Loucy (cell line): ENCODE results near the gene HS3ST3A1.

Experiments used
- CTCF ChIP-seq: fragments of 200-600 bp; sonication (generic); conservative IDR thresholded peaks from 2 replicates; pipeline ENCODE4 v1.5.1; 2014; ENCODE audit warnings: mild to moderate bottlenecking, antibody characterized with exemption, low read length
- EZH2phosphoT487 ChIP-seq: fragments of 200-600 bp; IDR thresholded peaks from 2 replicates; pipeline ENCODE4 v1.6.1; 2018; ENCODE audit warnings: antibody characterized with exemption, mild to moderate bottlenecking, moderate library complexity, borderline replicate concordance

GRCh38 chr17:13595599-13595899 is 6.2 kb downstream of the HS3ST3A1 start:
- TF ChIP-seq CTCF (no peak), EZH2phosphoT487 (no peak)
